Cardiac muscle cell (in vitro differentiated cells and primary cell): Measurements from ENCODE around the gene PCDHGC5. TPM values are rescaled to one million over a fixed set of nuclear protein-coding genes. Genes with fewer than 3 reads are reported as not detected.

ENCODE experiments used
- DNase-seq, 2 donors: peaks; one replicate each; pipeline versions ENCODE4 v3.0.0 to v3.0.0-alpha.2; 2010 to 2017; ENCODE audit warnings: low read depth in 1 of 2, low spot score in 1 of 2
- H3K27ac ChIP-seq: fragments of 200-600 bp; sonication (generic); 2 replicates; pipeline ENCODE4 v1.5.1; 2016
- H3K27me3 ChIP-seq: fragments of 200-600 bp; sonication (generic); 2 replicates; pipeline ENCODE4 v1.6.0; 2016; ENCODE audit warnings: control low read depth
- H3K36me3 ChIP-seq: fragments of 200-600 bp; sonication (generic); 2 replicates; pipeline ENCODE4 v1.5.1; 2016; ENCODE audit warnings: control low read depth
- H3K4me1 ChIP-seq: fragments of 200-600 bp; sonication (generic); 2 replicates; pipeline ENCODE4 v1.8.1; 2017; ENCODE audit warnings: low read depth, mild to moderate bottlenecking, mixed run types
- H3K4me3 ChIP-seq: fragments of 200-600 bp; sonication (generic); 2 replicates; pipeline ENCODE4 v1.5.1; 2016; ENCODE audit warnings: mild to moderate bottlenecking
- H3K9me3 ChIP-seq: fragments of 200-600 bp; sonication (generic); 2 replicates; pipeline ENCODE4 v1.5.1; 2017; ENCODE audit warnings: low read depth, mild to moderate bottlenecking, control low read depth
- polyA plus RNA-seq: library from polyadenylated mRNA; unstranded; fragments of >200 nt; fragmentation: Nextera tagmentation; extraction: Ambion mirVana; gene quantifications from 2 replicates; pipeline ENCODE4 v1.2.1, GENCODE V29; 2016
- total RNA-seq: library from RNA; depleted of rRNA; stranded (reverse); fragments of >200 nt; gene quantifications from 2 replicates; pipeline ENCODE4 v1.2.3, GENCODE V29; 2016
- TF ChIP-seq, protein P1 (sequence below): IDR thresholded peaks from 2 replicates; pipeline ENCODE4 v1.5.1; 2012; ENCODE audit warnings: low read depth, mild to moderate bottlenecking, low read length

The PCDHGC5 gene
- total and polyA plus RNA-seq, 2 experiments from 2014 or later = 2.2 TPM; not detected in 1

DNA sequence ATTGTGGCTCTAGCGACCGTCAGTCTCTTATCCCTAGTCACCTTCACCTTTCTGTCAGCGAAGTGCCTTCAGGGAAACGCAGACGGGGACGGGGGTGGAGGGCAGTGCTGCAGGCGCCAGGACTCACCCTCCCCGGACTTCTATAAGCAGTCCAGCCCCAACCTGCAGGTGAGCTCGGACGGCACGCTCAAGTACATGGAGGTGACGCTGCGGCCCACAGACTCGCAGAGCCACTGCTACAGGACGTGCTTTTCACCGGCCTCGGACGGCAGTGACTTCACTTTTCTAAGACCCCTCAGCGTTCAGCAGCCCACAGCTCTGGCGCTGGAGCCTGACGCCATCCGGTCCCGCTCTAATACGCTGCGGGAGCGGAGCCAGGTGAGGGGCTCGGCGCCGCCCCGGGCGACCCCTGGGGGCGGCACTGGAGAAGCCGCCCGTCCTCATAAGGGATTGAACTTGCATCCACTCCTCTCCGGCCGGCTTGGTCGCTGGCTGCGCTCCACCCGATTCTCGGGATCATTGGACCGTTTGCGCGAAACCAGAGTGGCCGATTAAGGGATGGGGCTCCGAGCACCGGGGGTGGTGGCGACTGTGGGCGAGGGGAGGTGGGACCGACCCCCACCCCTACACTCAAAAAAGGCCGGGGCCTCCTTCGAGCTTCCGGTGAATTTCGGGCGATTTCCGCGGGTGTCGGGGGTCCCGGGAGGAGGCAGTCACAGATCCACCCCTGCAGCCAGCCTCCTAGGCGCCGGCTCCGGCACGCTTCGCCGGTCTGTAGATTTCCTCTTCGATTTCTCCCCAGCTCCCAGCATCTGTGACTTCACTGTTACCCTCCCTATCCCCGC, 2.7 kb downstream of the PCDHGC5 start:
- H3K9me3 ChIP-seq = no peaks in the 10 kb centered on the region
- no peaks in the 10 kb centered on the region for H3K36me3 ChIP-seq
- peaks cover 38% of the 10 kb centered on the region for H3K27me3 ChIP-seq
- H3K4me3 ChIP-seq = no peak overlapping the region
- DNase-seq = no peak
- no peak overlapping the region for H3K27ac ChIP-seq
- peaks cover 7% of the 10 kb centered on the region for H3K4me1 ChIP-seq
- TF ChIP-seq, protein P1, sequence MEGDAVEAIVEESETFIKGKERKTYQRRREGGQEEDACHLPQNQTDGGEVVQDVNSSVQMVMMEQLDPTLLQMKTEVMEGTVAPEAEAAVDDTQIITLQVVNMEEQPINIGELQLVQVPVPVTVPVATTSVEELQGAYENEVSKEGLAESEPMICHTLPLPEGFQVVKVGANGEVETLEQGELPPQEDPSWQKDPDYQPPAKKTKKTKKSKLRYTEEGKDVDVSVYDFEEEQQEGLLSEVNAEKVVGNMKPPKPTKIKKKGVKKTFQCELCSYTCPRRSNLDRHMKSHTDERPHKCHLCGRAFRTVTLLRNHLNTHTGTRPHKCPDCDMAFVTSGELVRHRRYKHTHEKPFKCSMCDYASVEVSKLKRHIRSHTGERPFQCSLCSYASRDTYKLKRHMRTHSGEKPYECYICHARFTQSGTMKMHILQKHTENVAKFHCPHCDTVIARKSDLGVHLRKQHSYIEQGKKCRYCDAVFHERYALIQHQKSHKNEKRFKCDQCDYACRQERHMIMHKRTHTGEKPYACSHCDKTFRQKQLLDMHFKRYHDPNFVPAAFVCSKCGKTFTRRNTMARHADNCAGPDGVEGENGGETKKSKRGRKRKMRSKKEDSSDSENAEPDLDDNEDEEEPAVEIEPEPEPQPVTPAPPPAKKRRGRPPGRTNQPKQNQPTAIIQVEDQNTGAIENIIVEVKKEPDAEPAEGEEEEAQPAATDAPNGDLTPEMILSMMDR = no peak

DNA sequence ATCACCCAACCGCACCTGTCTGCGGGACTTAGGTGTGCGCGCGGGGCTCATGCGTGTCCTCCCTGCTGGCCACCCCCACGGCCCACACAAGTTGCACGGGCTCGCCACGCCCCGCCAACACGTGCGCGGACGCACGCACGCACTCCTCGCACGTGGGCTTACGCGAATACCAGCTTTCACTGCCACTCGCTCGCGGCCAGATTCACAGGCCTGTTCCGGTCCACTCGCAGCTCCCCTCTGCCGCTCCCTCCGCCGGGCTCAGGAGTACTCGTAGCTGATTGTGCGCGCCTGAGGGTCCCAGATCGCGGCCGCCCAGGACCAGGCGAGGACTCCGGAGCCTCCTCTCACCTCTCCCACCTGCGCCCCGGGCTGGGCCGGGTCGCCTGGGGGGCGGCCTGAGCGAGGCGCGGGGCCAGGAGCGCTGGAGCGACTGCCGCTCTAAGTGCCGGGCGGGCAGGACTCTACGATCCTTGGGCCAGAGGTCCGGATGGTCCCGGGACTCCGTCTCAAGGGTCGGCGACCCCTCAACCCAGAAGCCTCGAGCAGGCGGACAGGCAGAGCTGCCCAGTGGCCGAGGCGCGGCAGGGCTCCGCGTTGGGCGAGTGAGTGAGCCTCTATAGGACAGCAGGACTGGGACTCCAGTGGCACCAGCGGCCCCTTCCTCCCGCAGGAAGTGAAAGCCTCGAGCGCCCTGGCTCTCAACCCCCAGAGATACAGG, 3.4 kb downstream of the PCDHGC5 start:
- Histone ChIP-seq H3K36me3 (no peaks in the 10 kb centered on the region), H3K4me1 (peaks cover 7% of the 10 kb centered on the region), H3K27ac (no peak overlapping the region), H3K27me3 (peaks cover 38% of the 10 kb centered on the region), H3K9me3 (no peaks in the 10 kb centered on the region), H3K4me3 (no peak overlapping the region)
- no peak for DNase-seq
- TF ChIP-seq, protein P1 = no peak

DNA sequence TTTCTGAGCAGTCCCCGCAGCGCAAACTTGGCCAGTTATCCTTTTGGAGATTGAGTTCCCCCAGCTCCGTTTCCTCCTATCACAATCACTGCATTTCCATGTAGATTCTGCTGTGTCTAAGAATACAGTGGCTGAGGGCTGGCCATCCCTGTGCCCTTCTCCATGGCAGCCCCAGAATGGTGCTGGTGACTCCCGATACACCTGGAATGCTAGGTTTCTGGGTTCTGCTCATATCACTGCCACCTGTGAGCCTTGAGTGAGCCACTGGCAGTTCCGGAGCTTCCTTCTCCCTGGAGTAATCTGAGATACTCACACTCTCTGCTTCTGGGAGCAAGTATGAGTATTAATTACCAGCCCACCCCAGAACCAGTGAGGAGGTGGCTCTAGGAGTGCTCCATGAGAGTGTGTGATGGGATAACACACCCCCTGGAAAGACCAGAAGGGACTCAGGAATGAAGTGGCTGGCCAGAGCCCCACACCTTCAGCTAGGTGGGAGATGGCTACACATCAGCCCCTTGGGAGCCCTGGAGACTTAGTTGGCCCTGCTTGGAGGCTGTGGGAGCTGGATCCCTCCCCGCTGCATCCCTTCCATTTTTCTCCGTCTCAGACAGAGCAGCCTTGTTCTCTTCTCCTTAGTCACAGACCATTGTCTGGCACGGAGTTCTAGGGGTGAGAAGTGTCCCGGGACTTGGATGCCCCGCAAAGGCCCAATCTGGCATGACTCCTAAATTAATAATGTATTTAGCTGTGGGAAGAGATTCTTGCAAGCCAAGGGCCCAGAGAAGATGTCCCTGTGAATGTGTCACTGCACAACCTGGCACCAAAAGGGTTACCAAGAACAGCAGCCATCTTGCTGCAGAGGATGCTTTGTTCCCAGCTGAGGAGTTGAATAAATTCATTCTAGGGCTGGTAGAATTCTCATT, 4.9 kb downstream of the PCDHGC5 start:
- peaks cover 38% of the 10 kb centered on the region for H3K27me3 ChIP-seq
- TF ChIP-seq, protein P1 = no peak
- no peaks in the 10 kb centered on the region for H3K9me3 ChIP-seq
- H3K36me3 ChIP-seq = no peaks in the 10 kb centered on the region
- H3K27ac ChIP-seq = no peak overlapping the region
- H3K4me1 ChIP-seq = peaks cover 7% of the 10 kb centered on the region
- no peak overlapping the region for H3K4me3 ChIP-seq
- peak in 1 of 2 donors; percentile 60 for DNase-seq

DNA sequence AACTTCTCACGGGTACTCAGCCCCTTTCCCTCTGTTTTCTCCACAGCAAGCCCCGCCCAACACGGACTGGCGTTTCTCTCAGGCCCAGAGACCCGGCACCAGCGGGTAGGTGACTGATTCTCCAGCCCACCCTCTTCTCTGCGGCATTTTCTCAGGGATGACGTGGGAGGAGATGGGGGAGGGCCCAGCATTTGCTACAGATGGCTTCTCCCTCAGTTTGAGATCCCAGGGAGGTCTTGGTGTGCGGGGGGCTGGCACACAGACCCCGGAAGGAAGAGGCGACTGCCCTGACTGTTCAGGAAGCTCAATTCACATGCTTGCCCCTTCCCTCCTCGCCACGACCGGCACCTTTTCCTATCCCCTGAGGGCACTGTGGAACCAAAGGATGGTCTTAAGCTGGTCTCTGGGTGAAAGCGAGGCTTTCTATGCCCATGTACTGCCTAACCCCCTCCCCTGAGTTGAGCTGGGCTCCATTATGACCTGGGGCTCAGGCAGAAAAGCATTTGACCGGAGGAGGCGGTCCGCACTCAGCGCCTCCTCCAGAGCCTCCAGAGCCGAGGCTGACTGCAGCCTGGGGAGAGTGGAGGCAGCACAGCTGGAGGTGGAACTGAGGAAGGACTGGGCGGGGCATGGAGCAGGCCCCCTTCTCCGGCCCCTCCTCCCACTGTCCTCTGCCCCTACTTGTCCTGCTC, 6.0 kb downstream of the PCDHGC5 start:
- H3K4me3 ChIP-seq = no peak overlapping the region
- no peaks in the 10 kb centered on the region for H3K36me3 ChIP-seq
- peaks cover 35% of the 10 kb centered on the region for H3K27me3 ChIP-seq
- TF ChIP-seq, protein P1 = no peak
- peaks cover 7% of the 10 kb centered on the region for H3K4me1 ChIP-seq
- no peak overlapping the region for H3K27ac ChIP-seq
- DNase-seq = no peak
- H3K9me3 ChIP-seq = no peaks in the 10 kb centered on the region

DNA sequence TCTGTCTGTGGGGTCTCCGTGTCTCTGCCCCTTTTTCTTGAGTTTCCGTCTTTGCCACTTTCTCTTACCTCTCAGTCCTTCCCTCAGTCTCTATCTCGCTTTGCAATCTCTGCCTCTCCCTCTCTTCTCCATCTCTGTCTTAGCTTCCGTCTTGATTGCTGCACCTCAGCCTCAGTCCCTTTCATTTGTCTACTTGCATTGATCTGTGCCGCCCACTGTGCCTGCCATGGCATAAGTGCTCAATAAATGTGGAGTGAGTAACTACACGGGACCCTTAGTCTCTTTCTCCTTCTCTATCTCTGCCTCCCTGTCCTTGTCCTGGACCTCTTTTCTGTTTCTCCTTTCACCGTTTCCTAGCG, 6.6 kb downstream of the PCDHGC5 start:
- no peak overlapping the region for H3K27ac ChIP-seq
- peaks cover 7% of the 10 kb centered on the region for H3K4me1 ChIP-seq
- peaks cover 30% of the 10 kb centered on the region for H3K27me3 ChIP-seq
- TF ChIP-seq, protein P1 = no peak
- H3K36me3 ChIP-seq = no peaks in the 10 kb centered on the region
- H3K9me3 ChIP-seq = no peaks in the 10 kb centered on the region
- no peak overlapping the region for H3K4me3 ChIP-seq
- no peak for DNase-seq
